OCI-LY7 (cell line): ENCODE data around the gene TRAPPC4. TPM values are rescaled to one million over a fixed set of nuclear protein-coding genes. Genes with fewer than 3 reads are reported as not detected.
A peak's percentile ranks its signal among the peaks of the same experiment; 100 is the strongest.

Experiments
- BruUV-seq: library from RNA; stranded (reverse); fragments of 400-500 nt; replicated peaks from 2 replicates; lab custom pipeline; 2021; lab: Mats Ljungman, UMichigan
- CTCF ChIA-PET: fragments of 300-600 bp; sonication (Branson Sonifier 250); formaldehyde crosslinking; loops from one replicate; lab custom pipeline; 2022; ENCODE audit warnings: antibody characterized with exemption; ENCODE audit not compliant: unreplicated experiment; lab: Charles Lee
- POLR2A ChIA-PET: fragments of 300-600 bp; sonication (Branson Sonifier 250); formaldehyde crosslinking; loops from one replicate; lab custom pipeline; 2022; ENCODE audit warnings: antibody characterized with exemption; lab: Charles Lee
- DNase-seq: peaks from one replicate; pipeline ENCODE4 v3.0.0-alpha.2; 2015; ENCODE audit warnings: low spot score
- H2AFZ ChIP-seq: fragments of 200-600 bp; sonication (generic), shearing (Covaris generic); 2 replicates; pipeline ENCODE4 v1.6.1; 2014; ENCODE audit warnings: mild to moderate bottlenecking, antibody characterized with exemption, low read length, moderate library complexity
- H3K27ac ChIP-seq: fragments of 200-600 bp; sonication (generic); 2 replicates; pipeline ENCODE4 v1.5.1; 2014; ENCODE audit warnings: mixed run types, low read depth, mild to moderate bottlenecking, moderate library complexity, low read length, inconsistent platforms; ENCODE audit not compliant: poor library complexity, severe bottlenecking
- H3K36me3 ChIP-seq: fragments of 200-600 bp; sonication (generic); 2 replicates; pipeline ENCODE4 v1.6.1; 2014; ENCODE audit warnings: mild to moderate bottlenecking, antibody characterized with exemption, low read length, moderate library complexity, mixed read lengths; ENCODE audit not compliant: insufficient read depth
- H3K4me1 ChIP-seq: fragments of 200-600 bp; sonication (generic); 2 replicates; pipeline ENCODE4 v1.5.1; 2014; ENCODE audit warnings: mild to moderate bottlenecking, low read length; ENCODE audit not compliant: insufficient read depth, poor library complexity, severe bottlenecking
- H3K4me2 ChIP-seq: fragments of 200-600 bp; sonication (generic); 2 replicates; pipeline ENCODE4 v1.6.1; 2014; ENCODE audit warnings: mild to moderate bottlenecking, low read length
- H3K4me3 ChIP-seq: fragments of 200-600 bp; sonication (generic); 2 replicates; pipeline ENCODE4 v1.5.1; 2014; ENCODE audit warnings: mild to moderate bottlenecking, low read depth, low read length; ENCODE audit not compliant: poor library complexity, severe bottlenecking
- H3K79me2 ChIP-seq: fragments of 200-600 bp; sonication (generic); 2 replicates; pipeline ENCODE4 v1.6.1; 2016; ENCODE audit warnings: low read depth, mild to moderate bottlenecking, low read length, moderate library complexity, mixed read lengths; ENCODE audit not compliant: insufficient read depth
- H3K9me2 ChIP-seq: fragments of 200-600 bp; sonication (generic); 2 replicates; pipeline ENCODE4 v1.6.1; 2016; ENCODE audit warnings: mild to moderate bottlenecking, low read length, mixed read lengths; ENCODE audit not compliant: insufficient read depth
- H3K9me3 ChIP-seq: fragments of 200-600 bp; sonication (generic); 2 replicates; pipeline ENCODE4 v1.6.1; 2014; ENCODE audit warnings: mild to moderate bottlenecking, mixed run types, low read length, mixed read lengths
- H4K20me1 ChIP-seq: fragments of 200-600 bp; sonication (generic); 2 replicates; pipeline ENCODE4 v1.6.1; 2014; ENCODE audit warnings: mild to moderate bottlenecking, antibody characterized with exemption, low read length, moderate library complexity, mixed read lengths; ENCODE audit not compliant: insufficient read depth
- CTCF ChIP-seq: fragments of 200-600 bp; sonication (generic); conservative IDR thresholded peaks from 2 replicates; pipeline ENCODE4 v1.5.1; 2014; ENCODE audit warnings: mild to moderate bottlenecking, antibody characterized with exemption, low read length, moderate library complexity, mixed read lengths
- EZH2phosphoT487 ChIP-seq: fragments of 200-600 bp; sonication (generic); IDR thresholded peaks from 2 replicates; pipeline ENCODE4 v1.6.1; 2018; ENCODE audit warnings: low read depth, borderline replicate concordance, mild to moderate bottlenecking, mixed run types, antibody characterized with exemption, low read length, moderate library complexity, mixed read lengths
- intact Hi-C: fragments of 100-400 bp; cut with micrococcal nuclease; formaldehyde crosslinking; loops from one replicate; pipeline ENCODE4 v1.10.0; 2022; ENCODE audit not compliant: unreplicated experiment
- total RNA-seq, 2 experiments: library from RNA; depleted of rRNA in 1 of 2; stranded (reverse); fragments of >200 nt in 1 of 2; shearing (Covaris generic) in 1 of 2; gene quantifications; 2 replicates each; pipeline ENCODE4 v1.2.3, GENCODE V29; 2014 to 2022

The TRAPPC4 gene
- total RNA-seq, 2 experiments from 2014 or later = 58.5 to 64.3 TPM

GRCh38 chr11:119049081-119049480, 30.5 kb downstream of the TRAPPC4 start:
- Histone ChIP-seq H3K79me2 (no peaks in the 10 kb centered on the region), H3K9me3 (no peaks in the 10 kb centered on the region), H4K20me1 (no peaks in the 10 kb centered on the region), H3K4me2 (no peak overlapping the region), H3K36me3 (peaks cover 94% of the 10 kb centered on the region), H2AFZ (no peak overlapping the region), H3K4me1 (no peaks in the 10 kb centered on the region), H3K27ac (no peak overlapping the region), H3K4me3 (no peak overlapping the region), H3K9me2 (no peaks in the 10 kb centered on the region)
- TF ChIP-seq CTCF (no peak), EZH2phosphoT487 (no peak)
- ChIA-PET POLR2A (interaction anchor here (1.3 kb wide), 1 partner anchor 9 kb away, joined by 6 read pairs; no protein-coding TSS in a partner anchor), CTCF (no interaction called here)
- no peak for DNase-seq
- intact Hi-C loops = no loop called here
- no TSS peak for BruUV-seq

GRCh38 chr11:119051440-119052162, 33.0 kb downstream of the TRAPPC4 start:
- H2AFZ ChIP-seq = no peak overlapping the region
- ChIA-PET CTCF (interaction anchor here (0.6 kb wide), 1 partner anchor 175 kb away, joined by 3 read pairs; no protein-coding TSS in a partner anchor), POLR2A (interaction anchor here (1.1 kb wide), 1 partner anchor 16 kb away, joined by 3 read pairs; no protein-coding TSS in a partner anchor)
- H3K4me3 ChIP-seq = no peak overlapping the region
- H3K4me1 ChIP-seq = peaks cover 6% of the 10 kb centered on the region
- H3K4me2 ChIP-seq = no peak overlapping the region
- no peaks in the 10 kb centered on the region for H3K9me3 ChIP-seq
- peaks cover 14% of the 10 kb centered on the region for H3K79me2 ChIP-seq
- DNase-seq = no peak
- intact Hi-C loops = no loop called here
- no peak overlapping the region for H3K27ac ChIP-seq
- H3K36me3 ChIP-seq = peaks cover 92% of the 10 kb centered on the region
- H3K9me2 ChIP-seq = no peaks in the 10 kb centered on the region
- TF ChIP-seq CTCF (no peak), EZH2phosphoT487 (no peak)
- H4K20me1 ChIP-seq = no peaks in the 10 kb centered on the region
- BruUV-seq = TSS peak; percentile 46
